Breast epithelium (tissue), 4 donors: ENCODE data around the gene NOL8. TPM values are rescaled to one million over a fixed set of nuclear protein-coding genes. Genes with fewer than 3 reads are reported as not detected.

Experiments used
- DNase-seq, 2 donors: peaks; one replicate each; pipeline ENCODE4 v3.0.0-alpha.2; 2019; ENCODE audit warnings: low spot score in 2 of 2
- H3K27ac ChIP-seq, 2 donors: fragments of 200-600 bp; sonication (generic) in 1 of 2; one replicate each; pipeline ENCODE4 v1.5.1; 2016 to 2019; ENCODE audit warnings: mild to moderate bottlenecking in 1 of 2
- H3K27me3 ChIP-seq, 2 donors: fragments of 200-600 bp; sonication (generic) in 1 of 2; one replicate each; pipeline versions ENCODE4 v1.5.1 to v1.6.0; 2017 to 2019; ENCODE audit warnings: control low read depth in 1 of 2, mild to moderate bottlenecking in 1 of 2
- H3K36me3 ChIP-seq: fragments of 200-600 bp; one replicate; pipeline ENCODE4 v1.5.1; 2019
- H3K4me1 ChIP-seq, 2 donors: fragments of 200-600 bp; sonication (generic); one replicate each; pipeline ENCODE4 v1.5.1; 2016 to 2019; ENCODE audit warnings: control low read depth in 1 of 2
- H3K4me3 ChIP-seq, 3 donors: fragments of 200-600 bp; sonication (generic); 1 replicate in 2 of 3; 2 replicates in 1 of 3; pipeline ENCODE4 v1.5.1; 2016 to 2019; ENCODE audit warnings: mild to moderate bottlenecking in 3 of 3, moderate library complexity in 2 of 3
- H3K9me3 ChIP-seq, 2 donors: fragments of 200-600 bp; sonication (generic) in 1 of 2; one replicate each; pipeline ENCODE4 v1.5.1; 2016 to 2019; ENCODE audit warnings: control low read depth in 1 of 2
- CTCF ChIP-seq, 3 donors: fragments of 450-650 bp; IDR thresholded peaks; one replicate each; pipeline ENCODE4 v1.5.1; 2016 to 2017; ENCODE audit warnings: antibody characterized with exemption in 3 of 3, mild to moderate bottlenecking in 3 of 3, moderate library complexity in 3 of 3
- POLR2A ChIP-seq: fragments of 450-650 bp; IDR thresholded peaks from one replicate; pipeline ENCODE4 v1.6.1; 2016; ENCODE audit warnings: antibody characterized with exemption, mild to moderate bottlenecking, moderate library complexity
- POLR2AphosphoS5 ChIP-seq, 3 donors: sonication (generic); formaldehyde crosslinking; IDR thresholded peaks; one replicate each; pipeline ENCODE4 v1.6.1; 2017; ENCODE audit warnings: antibody characterized with exemption in 3 of 3
- intact Hi-C: fragments of 100-400 bp; cut with DNase I; formaldehyde crosslinking; loops from one replicate; pipeline ENCODE4 v1.15.1; 2023; ENCODE audit warnings: low total_unique reads
- total RNA-seq, 3 donors: library from RNA; depleted of rRNA; stranded (reverse); fragments of >200 nt; gene quantifications; one replicate each; pipeline ENCODE4 v1.1.0, GENCODE V29; 2016

The NOL8 gene
- total RNA-seq, 3 donors from 2014 or later = 31.2 to 66.6 (median 49.8) TPM

DNA sequence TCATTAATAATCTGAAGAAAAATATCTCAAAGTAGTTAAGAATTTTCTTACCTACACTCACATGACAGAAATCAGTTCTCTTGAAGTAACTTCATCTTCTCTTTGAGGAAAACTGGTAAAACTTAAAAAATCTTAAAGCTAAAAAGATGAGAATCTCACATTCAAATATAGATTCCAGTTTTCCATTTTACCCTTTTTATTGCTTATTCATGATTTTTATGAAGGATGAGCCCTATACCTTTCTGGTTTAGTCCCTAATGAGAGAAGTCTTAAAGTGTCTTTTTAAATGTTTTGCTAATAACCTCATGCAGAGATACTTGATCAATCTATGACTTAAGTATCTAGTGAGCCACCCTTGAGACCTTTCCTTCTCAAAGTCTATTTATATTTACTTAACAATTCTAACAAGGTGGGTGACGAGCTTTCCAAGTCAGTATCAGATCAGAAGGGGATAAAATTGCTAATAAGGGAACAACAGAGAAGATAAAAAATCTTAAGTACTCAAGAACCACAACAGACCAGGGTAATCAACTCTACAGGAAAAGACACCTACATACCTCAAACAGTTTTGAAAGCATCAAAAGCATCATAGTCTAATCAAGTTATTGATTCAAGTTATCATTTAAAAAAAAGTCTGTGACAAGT lies 34.2 kb downstream of the NOL8 start:
- no peak for TF ChIP-seq POLR2A
- no peak for TF ChIP-seq CTCF (IDR thresholded peaks at IDR 0.05)
- no peak for TF ChIP-seq POLR2AphosphoS5 (IDR thresholded peaks at IDR 0.05)
- intact Hi-C loops = no loop called here

DNA sequence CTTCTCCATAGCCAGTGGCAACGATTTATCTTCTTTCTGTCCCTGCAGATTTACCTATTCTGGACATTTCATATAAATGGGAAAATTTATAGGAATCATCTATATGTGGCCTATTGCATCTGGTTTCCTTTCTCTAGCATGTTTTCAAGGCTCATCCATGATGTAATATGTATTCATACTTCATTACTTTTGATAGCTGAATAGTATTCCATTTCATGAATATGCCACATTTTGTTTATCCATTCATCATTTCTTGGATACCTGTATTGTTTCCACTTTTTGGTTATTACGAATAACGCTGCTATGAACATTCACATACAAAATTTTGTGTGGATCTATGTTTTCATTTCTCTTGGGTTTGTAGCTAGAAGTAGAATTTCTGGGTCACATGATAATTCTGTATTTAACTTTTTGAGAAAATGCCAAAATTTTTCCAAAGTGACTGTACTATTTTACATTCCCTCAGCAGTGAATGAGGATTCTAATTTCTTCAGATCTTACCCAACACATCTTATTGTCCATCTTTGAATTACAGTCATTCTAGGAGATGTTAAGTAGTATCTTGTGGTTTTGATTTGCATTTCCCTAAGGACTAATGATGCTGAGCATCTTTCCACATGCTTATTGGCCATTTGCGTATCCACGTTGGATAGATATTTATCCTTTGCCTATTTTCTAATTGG lies 35.3 kb downstream of the NOL8 start:
- H3K4me3 ChIP-seq = no peak overlapping the region
- intact Hi-C loops = no loop called here
- TF ChIP-seq POLR2A (no peak), CTCF (IDR thresholded peaks at IDR 0.05) (no peak), POLR2AphosphoS5 (IDR thresholded peaks at IDR 0.05) (no peak)

More for the DNA sequence above, 34.2 kb downstream of the NOL8 start:
- Histone ChIP-seq H3K4me3 (no peak overlapping the region), H3K27ac (no peak overlapping the region), H3K27me3 (no peaks in the 10 kb centered on the region), H3K4me1 (peaks cover 3 to 5% of the 10 kb centered on the region in 2 donors), H3K36me3 (no peaks in the 10 kb centered on the region), H3K9me3 (no peaks in the 10 kb centered on the region)
- no peak for DNase-seq

DNA sequence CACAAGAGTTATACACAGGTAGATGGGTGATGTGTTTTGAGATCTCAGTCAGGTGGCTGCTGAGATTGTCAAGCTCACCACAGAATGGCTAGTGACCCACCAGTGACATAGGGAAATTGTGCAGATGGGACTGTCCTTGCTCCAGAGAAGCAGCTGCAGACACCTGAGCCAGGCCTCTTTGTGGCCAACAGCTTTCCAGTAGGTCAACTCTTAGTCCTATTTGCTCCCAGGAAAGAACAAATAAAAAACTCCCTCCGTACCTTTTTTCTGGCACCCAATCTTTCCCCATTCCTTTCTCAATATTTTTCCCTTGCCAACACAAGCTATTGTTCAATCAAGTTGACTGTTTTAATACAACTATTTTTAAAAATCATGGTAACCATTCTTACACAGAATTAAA lies 45.8 kb downstream of the NOL8 start:
- no peak for TF ChIP-seq CTCF (IDR thresholded peaks at IDR 0.05)
- TF ChIP-seq POLR2A = no peak
- no peak for TF ChIP-seq POLR2AphosphoS5 (IDR thresholded peaks at IDR 0.05)
- intact Hi-C loops = no loop called here
- H3K36me3 ChIP-seq = no peaks in the 10 kb centered on the region
- no peaks in the 10 kb centered on the region for H3K4me1 ChIP-seq
- no peaks in the 10 kb centered on the region for H3K9me3 ChIP-seq
- no peak for DNase-seq
- H3K27me3 ChIP-seq = no peaks in the 10 kb centered on the region
- no peak overlapping the region for H3K4me3 ChIP-seq
- no peak overlapping the region for H3K27ac ChIP-seq

More for the DNA sequence above, 35.3 kb downstream of the NOL8 start:
- H3K27me3 ChIP-seq = no peaks in the 10 kb centered on the region
- peaks cover 3% of the 10 kb centered on the region in 2 donors for H3K4me1 ChIP-seq
- DNase-seq = no peak
- no peak overlapping the region for H3K27ac ChIP-seq
- H3K9me3 ChIP-seq = no peaks in the 10 kb centered on the region
- no peaks in the 10 kb centered on the region for H3K36me3 ChIP-seq

GRCh38 chr9:92278110-92278509 lies 47.0 kb downstream of the NOL8 start:
- Histone ChIP-seq H3K4me1 (no peaks in the 10 kb centered on the region), H3K9me3 (no peaks in the 10 kb centered on the region), H3K27me3 (no peaks in the 10 kb centered on the region), H3K36me3 (no peaks in the 10 kb centered on the region), H3K4me3 (no peak overlapping the region), H3K27ac (no peak overlapping the region)
- intact Hi-C loops = no loop called here
- no peak for DNase-seq
- no peak for TF ChIP-seq POLR2A
- TF ChIP-seq POLR2AphosphoS5 (IDR thresholded peaks at IDR 0.05) = no peak
- TF ChIP-seq CTCF (IDR thresholded peaks at IDR 0.05) = no peak

DNA sequence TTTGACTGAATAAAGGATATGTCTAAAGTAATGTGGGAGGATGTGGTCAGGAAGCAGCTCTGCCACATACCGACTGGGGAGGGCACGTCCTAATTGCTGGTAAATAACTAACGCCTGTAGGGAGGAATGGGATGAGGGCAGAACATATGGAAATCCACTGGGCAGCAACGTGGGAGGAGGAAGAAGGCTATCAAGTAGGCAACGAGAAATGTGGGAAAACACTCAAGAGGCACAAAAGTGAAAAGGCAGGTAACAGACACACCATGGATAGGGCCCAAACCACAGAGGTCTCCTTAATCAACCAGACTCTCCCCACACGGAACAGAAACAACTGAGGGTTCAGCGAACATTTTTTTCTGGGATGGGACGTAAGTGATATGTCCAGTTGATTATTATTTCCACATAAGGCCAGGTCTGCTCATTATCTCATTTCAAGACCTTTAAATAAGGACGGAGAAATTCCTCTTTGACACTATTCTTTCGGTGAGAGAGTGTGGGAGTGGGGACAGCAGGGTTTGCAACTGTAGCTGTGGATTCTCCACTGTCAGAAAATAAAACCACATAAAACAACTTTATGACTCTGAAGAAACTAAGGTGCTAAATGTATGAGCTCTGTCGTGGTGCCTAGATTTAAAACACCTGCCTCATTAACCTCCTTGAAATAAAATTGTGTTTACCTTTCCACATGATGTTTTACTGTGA lies 48.7 kb downstream of the NOL8 start:
- TF ChIP-seq CTCF (IDR thresholded peaks at IDR 0.05) = no peak
- Histone ChIP-seq H3K9me3 (no peaks in the 10 kb centered on the region), H3K36me3 (no peaks in the 10 kb centered on the region), H3K27ac (no peak overlapping the region), H3K27me3 (no peaks in the 10 kb centered on the region), H3K4me3 (no peak overlapping the region), H3K4me1 (no peaks in the 10 kb centered on the region)
- no peak for DNase-seq
- intact Hi-C loops = no loop called here
